GM21825 (cell line): ENCODE measurements around the gene GADD45A.
"Not testable (repeated sequence)": the region's sequence is repeated elsewhere in the genome, so short reads cannot be mapped to it uniquely, and the experiment has no call there.

Experiments
- ATAC-seq: cut with Tn5 transposase; IDR thresholded peaks from one replicate; pipeline ENCODE4 v1.9.1; 2021; ENCODE audit warnings: mild to moderate bottlenecking, moderate library complexity; ENCODE audit not compliant: unreplicated experiment

GADD45A gene

GRCh38 chr1:67717876-67718275, 32.9 kb downstream of the GADD45A start:
- ATAC-seq, result no peak

- no peak for ATAC-seq
These were observed 34.6 kb downstream of the GADD45A start for GRCh38 chr1:67719329-67720196.

DNA sequence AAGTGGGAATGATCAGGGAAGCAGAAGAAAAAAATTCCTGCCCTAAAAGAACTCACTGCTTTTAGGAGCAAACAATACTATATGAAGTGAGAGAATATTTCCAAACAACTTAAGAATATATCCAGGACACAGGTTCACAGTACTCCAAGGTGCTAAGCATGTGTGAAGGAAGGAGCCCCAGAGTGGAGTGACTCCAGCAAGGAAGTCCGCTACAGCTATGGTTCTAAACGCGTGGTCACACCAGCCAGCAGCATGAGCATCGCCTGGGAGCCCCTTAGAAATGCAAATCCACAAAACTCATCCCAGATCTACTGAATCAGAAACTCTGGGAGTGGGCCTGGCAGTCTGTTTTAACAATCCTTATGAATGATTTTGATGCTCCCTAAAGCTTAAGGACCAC, 36.1 kb downstream of the GADD45A start:
- ATAC-seq, result no peak

DNA sequence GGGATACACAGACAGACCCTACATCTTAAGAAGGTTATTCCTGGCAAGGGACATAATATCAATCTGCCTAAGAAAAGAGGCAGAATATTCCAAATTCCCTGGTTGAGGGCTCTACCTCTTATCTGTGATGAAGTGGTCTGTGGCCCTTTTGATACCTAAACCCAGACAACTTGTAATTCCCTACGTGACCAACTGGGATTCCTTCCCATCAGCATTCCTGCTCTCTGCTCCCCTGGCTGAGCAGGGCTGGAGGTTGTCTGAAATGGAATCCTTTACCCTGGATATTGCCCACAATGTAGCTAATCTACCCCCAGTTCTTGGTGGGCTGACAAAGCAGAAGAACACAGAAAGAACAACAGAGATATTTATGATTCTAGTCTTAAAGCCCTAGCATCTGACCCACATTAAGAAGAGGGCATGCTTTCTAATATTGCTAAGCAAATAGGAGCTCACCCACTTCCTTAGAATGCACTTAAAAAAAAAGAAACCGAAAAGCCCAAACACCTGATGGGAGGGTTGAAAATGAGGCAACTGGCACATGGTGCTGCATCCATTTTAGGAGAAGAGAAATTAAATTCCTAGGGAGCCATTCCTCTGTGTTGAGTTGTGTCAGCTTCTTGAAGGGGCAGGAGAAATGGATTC, 36.8 kb downstream of the GADD45A start:
- ATAC-seq, result no peak

- no peak for ATAC-seq
These were observed 37.4 kb downstream of the GADD45A start for GRCh38 chr1:67722292-67722944.

GRCh38 chr1:67723126-67723525, 38.1 kb downstream of the GADD45A start:
- no peak for ATAC-seq

DNA sequence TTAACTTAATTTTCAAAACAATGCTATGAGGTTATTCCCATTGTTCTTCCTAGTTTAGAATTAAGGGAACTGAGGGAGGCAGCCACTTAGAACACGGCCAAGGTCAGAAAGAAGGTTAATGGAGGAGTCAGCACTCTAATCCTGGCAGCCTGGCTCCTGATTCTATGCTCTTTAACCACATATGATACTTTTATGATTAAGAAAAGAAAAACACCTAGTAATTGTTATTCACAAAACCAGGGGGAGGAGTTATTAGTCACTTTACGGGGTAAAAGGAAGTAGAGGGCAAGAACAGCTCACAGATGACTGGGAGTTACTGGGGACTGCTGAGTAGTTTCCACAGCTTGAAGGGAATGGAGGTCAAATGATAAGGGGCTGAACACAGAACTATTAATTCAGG, 38.6 kb downstream of the GADD45A start:
- peak; percentile 82 for ATAC-seq

- ATAC-seq, result no peak
These were observed 40.0 kb downstream of the GADD45A start for GRCh38 chr1:67724928-67725560.

- ATAC-seq, result no peak
These were observed 41.2 kb downstream of the GADD45A start for GRCh38 chr1:67726224-67726623.

- ATAC-seq, result no peak
These were observed 44.9 kb downstream of the GADD45A start for GRCh38 chr1:67729872-67730271.

GRCh38 chr1:67730312-67730711, 45.3 kb downstream of the GADD45A start:
- not testable (repeated sequence) for ATAC-seq

DNA sequence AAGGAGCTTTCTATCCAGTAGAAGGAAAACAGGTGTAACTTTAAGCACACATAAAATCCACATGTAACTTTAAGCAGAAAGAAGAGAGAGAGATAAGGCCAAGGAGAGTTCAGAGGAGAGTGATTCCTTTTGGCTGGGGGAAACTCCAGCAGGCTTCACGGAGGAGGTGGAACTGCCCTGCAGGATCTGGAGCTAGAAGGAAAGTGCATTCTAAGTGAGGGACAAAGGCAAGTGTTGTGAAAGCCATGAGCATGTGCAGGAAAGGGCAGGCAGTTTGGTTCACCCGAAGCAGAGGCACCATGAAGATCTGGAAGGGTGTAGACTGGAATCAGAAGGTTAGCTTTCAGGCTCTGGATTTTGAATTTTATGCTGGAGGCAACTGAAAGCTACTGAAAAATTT, 46.3 kb downstream of the GADD45A start:
- no peak for ATAC-seq

DNA sequence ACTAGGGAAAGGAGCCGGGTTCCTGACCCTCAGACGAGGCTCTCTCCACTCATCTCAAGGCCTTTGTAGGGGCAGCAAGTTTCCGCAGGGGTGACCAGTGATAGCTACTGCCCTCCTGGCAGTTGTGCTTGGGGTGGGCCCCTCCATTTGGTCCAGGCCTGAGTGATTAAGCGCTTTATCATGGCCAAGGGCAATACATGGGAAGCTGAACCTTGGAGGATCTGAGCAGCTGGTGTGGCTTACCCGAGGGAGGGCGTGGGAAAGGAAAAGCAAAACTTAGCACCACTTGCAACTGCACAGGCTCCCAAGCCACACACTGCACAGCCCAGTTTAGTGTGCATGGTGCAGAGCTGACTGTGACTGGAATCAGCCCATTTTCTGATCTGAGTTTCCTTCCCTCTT, 47.8 kb downstream of the GADD45A start:
- peak; percentile 34 for ATAC-seq

- no peak for ATAC-seq
These were observed 48.8 kb downstream of the GADD45A start for GRCh38 chr1:67733681-67734322.

DNA sequence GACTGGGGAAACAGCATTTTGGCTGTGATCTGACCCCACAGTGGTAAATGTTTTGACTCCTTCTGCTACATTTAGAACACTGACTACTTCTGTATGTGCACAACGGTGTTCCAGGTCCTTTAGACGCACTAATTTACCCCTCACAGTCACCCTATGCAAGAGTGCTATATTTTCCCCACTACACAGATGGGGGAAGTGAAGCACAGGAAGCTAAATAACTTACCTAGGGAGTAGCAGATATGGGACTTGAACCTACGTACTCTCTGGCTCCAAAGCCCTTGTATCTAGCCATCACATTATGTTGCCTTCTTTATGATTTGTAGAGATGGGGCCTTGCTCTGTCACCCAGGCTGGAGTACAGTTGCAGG, 49.3 kb downstream of the GADD45A start:
- ATAC-seq, result no peak

DNA sequence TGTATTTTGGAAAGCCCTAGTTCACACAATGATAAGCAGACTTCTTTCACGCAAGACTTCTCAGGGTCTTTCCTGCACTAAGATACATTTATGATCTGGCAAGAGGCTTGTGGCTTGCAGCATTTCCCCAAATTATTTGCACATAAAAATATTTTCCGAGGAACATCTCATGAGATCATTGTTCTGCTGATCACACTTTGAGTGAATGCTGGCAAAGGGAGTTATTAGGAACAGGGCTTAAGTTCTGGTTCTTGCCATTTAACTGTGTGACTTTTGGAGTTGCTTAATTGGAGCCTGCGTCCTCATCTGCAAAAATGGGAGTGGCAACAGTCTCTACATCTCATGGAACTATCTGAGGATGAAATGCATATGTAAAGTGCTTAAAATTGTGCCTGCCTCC, 50.2 kb downstream of the GADD45A start:
- no peak for ATAC-seq

DNA sequence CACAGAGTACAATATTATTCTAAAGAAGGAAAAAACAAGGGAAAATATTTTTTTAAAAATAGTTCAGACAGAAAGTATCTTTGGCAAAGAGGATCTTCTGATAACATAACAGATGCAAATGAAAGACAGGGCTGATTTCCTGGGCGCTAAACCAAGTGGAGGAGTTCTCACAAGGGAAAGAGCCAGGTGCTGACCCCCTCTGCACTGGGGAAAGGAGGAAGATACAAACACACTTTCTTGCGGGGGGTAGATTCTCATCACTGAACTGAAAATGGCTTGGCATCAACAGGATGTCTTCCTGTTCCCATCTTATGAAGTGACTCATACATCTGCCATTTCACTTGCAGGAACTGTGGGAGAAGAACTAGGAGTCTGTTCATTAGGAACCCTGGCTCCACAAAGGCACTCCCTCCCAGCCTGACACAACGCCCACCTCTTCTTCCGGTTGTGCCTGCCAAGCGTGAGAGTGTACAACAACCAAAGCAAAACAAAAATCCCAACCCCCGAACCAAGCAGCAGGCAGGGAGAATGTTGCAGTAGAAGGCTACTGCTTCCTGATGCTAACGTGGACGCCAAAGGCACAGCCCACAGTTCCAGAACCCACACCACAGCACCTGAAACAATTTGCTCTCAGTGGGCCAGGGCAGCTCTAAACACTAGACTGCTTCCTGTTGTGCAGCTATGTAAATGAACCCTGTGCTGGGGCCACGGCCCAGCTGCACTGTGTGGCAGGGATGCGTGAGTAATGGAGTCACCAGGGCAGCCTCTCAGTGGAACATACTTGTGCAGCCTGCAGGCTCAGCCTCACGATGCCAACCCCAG, 51.0 kb downstream of the GADD45A start:
- ATAC-seq, result peak; percentile 93

DNA sequence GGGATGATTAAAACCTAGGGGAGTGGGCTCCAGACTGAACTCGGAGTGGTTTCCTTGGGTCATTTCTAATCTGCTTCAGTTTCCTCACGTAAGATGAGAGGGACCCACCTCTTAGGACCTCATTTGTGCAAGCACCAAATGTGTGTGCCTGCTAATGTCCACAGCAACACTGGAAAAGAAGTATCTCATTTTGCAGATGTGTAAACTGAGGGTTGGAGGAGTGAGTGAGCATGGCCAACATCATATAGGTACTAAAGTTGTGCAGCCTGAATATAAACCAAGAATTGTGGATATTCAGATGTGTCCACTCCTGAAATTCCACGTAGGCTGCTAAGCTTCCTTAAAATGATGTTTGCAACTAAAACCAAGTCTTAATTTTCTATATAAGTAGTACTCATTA, 51.7 kb downstream of the GADD45A start:
- no peak for ATAC-seq

- ATAC-seq, result no peak
These were observed 52.9 kb downstream of the GADD45A start for GRCh38 chr1:67737875-67738274.
